ENCODE results near the gene EXO5. TPM values are rescaled to one million over a fixed set of nuclear protein-coding genes. Genes with fewer than 3 reads are reported as not detected.

EXO5 gene
- polyA plus RNA-seq, 3 donors = 1.5 to 3.4 (median 2.6) TPM

GRCh38 chr1:40562185-40562584 is 53.6 kb downstream of the EXO5 start:
- no peak for TF ChIP-seq CTCF (IDR thresholded peaks at IDR 0.05)
- Histone ChIP-seq H3K9me3 (replicated peaks in 1 of 2; ENCODE audit: control insufficient read depth in 1 of 2, insufficient read depth in 1 of 2, low read length in 2 of 2) (peaks cover 9 to 10% of the 10 kb centered on the region in 2 donors), H3K36me3 (replicated peaks in 1 of 2; ENCODE audit: control insufficient read depth in 1 of 2, insufficient read depth in 2 of 2, low read length in 2 of 2) (no peaks in the 10 kb centered on the region), H3K4me1 (ENCODE audit: control insufficient read depth in 1 of 2, insufficient read depth in 2 of 2, low read length in 2 of 2) (no peaks in the 10 kb centered on the region), H3K4me2 (replicated peaks; ENCODE audit: extremely low read depth, low read length, poor library complexity, severe bottlenecking) (no peak overlapping the region), H3K4me3 (replicated peaks in 1 of 3; ENCODE audit: low read depth in 2 of 3, low read length in 3 of 3) (no peak overlapping the region), H3K27ac (ENCODE audit: low read depth in 1 of 2, low read length in 2 of 2) (no peak overlapping the region), H3K27me3 (ENCODE audit: control insufficient read depth in 2 of 2, insufficient read depth in 2 of 2, low read length in 2 of 2) (no peaks in the 10 kb centered on the region), H3K9ac (ENCODE audit: insufficient read depth, low read length, poor library complexity, severe bottlenecking) (no peak overlapping the region), H3K79me2 (ENCODE audit: insufficient read depth, low read length) (no peaks in the 10 kb centered on the region), H2AFZ (ENCODE audit: insufficient read depth, low read depth, low read length, poor library complexity, severe bottlenecking) (no peak overlapping the region), H4K20me1 (ENCODE audit: insufficient read depth, low read length) (no peaks in the 10 kb centered on the region)
- H3K36me3 Mint-ChIP-seq = no peaks in the 10 kb centered on the region
- no peak for DNase-seq
- intact Hi-C loops (cut with micrococcal nuclease) = no loop called here
- no peaks in the 10 kb centered on the region for H3K4me1 Mint-ChIP-seq
- no peak overlapping the region for H3K27ac Mint-ChIP-seq
- 96% methylated on average over 2 of the region's 2 CpGs for WGBS (ENCODE audit: insufficient coverage)
- no peak overlapping the region for H3K4me3 Mint-ChIP-seq
- peaks cover 0 to 8% (median 0%) of the 10 kb centered on the region in 3 donors for H3K27me3 Mint-ChIP-seq (ENCODE audit: low read depth in 3 of 3)
- peaks cover 4 to 20% (median 10%) of the 10 kb centered on the region in 7 donors for H3K9me3 Mint-ChIP-seq

DNA sequence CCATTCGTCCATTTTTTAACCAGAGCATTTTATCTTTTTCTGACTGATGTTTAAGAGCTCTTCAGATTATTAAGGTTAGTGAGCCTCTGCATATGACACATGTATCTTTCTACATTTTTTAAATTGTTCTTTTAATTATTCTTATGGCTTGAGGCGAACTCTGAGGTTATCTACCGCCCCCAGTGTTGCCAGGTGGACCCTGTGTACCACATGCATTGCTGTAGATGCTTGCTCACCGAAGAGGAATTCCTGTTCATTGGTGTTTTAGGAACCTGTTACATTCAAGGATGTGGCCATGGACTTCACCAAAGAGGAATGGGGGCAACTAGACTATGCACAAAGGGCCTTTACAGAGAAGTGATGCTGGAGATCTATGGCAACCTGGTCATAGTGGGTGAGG is 54.7 kb downstream of the EXO5 start:
- no peak overlapping the region for H3K27ac Mint-ChIP-seq

More for the DNA sequence above, 54.7 kb downstream of the EXO5 start:
- Histone ChIP-seq H2AFZ (ENCODE audit: insufficient read depth, low read depth, low read length, poor library complexity, severe bottlenecking) (no peak overlapping the region), H3K4me3 (replicated peaks in 1 of 3; ENCODE audit: low read depth in 2 of 3, low read length in 3 of 3) (no peak overlapping the region), H3K4me2 (replicated peaks; ENCODE audit: extremely low read depth, low read length, poor library complexity, severe bottlenecking) (no peak overlapping the region), H4K20me1 (ENCODE audit: insufficient read depth, low read length) (no peaks in the 10 kb centered on the region), H3K36me3 (replicated peaks in 1 of 2; ENCODE audit: control insufficient read depth in 1 of 2, insufficient read depth in 2 of 2, low read length in 2 of 2) (no peaks in the 10 kb centered on the region), H3K79me2 (ENCODE audit: insufficient read depth, low read length) (no peaks in the 10 kb centered on the region), H3K27ac (ENCODE audit: low read depth in 1 of 2, low read length in 2 of 2) (no peak overlapping the region), H3K9me3 (replicated peaks in 1 of 2; ENCODE audit: control insufficient read depth in 1 of 2, insufficient read depth in 1 of 2, low read length in 2 of 2) (peaks cover 4 to 6% of the 10 kb centered on the region in 2 donors), H3K9ac (ENCODE audit: insufficient read depth, low read length, poor library complexity, severe bottlenecking) (no peak overlapping the region), H3K27me3 (ENCODE audit: control insufficient read depth in 2 of 2, insufficient read depth in 2 of 2, low read length in 2 of 2) (no peaks in the 10 kb centered on the region), H3K4me1 (ENCODE audit: control insufficient read depth in 1 of 2, insufficient read depth in 2 of 2, low read length in 2 of 2) (no peaks in the 10 kb centered on the region)
- intact Hi-C loops (cut with micrococcal nuclease) = no loop called here
- H3K27me3 Mint-ChIP-seq (ENCODE audit: low read depth in 3 of 3) = peaks cover 0 to 8% (median 0%) of the 10 kb centered on the region in 3 donors
- peaks cover 4% of the 10 kb centered on the region for H3K4me1 Mint-ChIP-seq
- H3K4me3 Mint-ChIP-seq = no peak overlapping the region
- no peaks in the 10 kb centered on the region for H3K36me3 Mint-ChIP-seq
- no peak for DNase-seq
- peaks cover 0 to 13% (median 4%) of the 10 kb centered on the region in 7 donors for H3K9me3 Mint-ChIP-seq
- 80% methylated on average over 1 of the region's 4 CpGs for WGBS (ENCODE audit: insufficient coverage)
- no peak for TF ChIP-seq CTCF (IDR thresholded peaks at IDR 0.05)
